ENCODE data around the gene LCN10. TPM values are rescaled to one million over a fixed set of nuclear protein-coding genes. Genes with fewer than 3 reads are reported as not detected.
"Not testable (repeated sequence)": the region's sequence is repeated elsewhere in the genome, so short reads cannot be mapped to it uniquely, and the experiment has no call there.

The LCN10 gene
- 10.6 TPM for total RNA-seq
- long read RNA-seq, partial matches to known transcripts: 0 of 1 reads
- long read RNA-seq, other reads (novel, unspliced or antisense): 0 of 1 reads

DNA sequence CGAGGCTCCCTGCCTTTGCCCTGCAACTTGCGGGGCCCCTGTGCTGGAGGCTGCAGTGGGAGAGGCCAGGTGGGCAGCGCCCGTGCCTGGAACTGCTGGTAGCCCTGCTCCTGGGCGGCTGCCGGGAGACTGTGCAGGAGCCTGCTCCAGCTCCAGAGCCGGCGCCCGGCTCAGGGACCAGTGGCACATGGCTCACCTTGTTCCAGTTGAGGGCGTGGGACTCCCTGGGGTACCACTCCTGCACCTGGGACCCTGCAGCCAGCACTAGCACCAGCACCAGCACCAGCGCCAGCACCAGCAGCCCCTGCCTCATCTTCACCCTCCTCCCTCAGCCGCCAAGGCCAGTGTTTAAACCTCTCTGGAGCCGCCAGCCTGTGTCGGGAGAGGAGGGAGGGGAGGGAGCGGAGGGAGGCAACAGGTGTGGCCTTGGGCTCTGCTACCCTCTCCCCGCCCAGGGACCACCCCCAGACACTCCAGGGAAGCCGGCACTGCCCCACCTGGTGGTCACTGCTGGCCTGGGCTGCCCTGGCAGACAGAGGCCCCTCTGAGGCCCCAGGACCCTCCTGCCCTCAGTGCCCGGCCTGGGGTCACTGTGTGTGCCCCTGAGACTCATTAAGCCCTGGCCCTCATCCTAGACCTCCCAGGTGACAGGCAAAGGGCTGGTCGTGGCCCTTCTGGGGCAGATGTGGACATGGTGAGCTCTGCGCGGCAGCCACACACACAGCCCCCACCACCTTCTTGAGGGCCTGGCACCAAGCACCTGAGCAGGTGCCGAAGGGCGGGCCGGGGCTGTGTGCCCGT is at the start of gene LCN10:
LCN10 (minus strand) TSS at position 350 of the 801 bp plus-strand sequence; CDS start at position 313, 37 bp downstream.
- intact Hi-C loops (cut with micrococcal nuclease): no loop called here
- ATAC-seq: no peak
- DNase-seq: no peak

DNA sequence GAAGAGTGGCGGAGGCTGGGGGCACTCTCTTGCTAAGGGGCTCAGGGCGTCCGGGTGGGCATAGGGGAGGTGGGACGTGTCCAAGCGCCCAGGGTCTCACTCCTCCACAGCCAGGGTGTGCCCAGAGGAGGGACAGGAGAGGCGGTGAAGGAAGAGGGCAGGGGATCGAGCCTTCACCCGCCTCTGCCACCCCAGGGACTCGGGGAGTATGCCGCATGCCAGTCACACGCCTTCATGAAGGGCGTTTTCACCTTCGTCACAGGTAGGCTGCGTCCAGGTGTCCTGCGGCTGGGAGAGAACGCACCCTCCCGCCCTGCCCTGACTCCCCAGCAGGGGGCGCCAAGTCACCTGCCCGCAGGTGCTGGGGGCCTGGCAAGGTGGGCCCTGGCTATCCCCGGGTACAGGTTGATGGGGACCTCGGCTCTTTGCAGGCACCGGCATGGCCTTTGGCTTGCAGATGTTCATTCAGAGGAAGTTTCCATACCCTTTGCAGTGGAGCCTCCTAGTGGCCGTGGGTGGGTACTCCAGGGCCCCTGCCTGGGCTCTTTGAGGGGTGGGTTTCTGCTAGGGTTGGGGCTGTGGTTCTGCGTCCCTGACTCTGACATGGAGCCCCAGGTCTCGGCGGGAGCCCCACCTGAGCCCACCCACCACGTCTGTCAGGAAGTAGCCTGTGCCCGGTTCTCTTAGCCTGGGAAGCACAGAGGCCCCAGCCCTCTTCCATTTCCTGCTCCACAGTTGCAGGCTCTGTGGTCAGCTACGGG is 49.0 kb upstream of the LCN10 start:
- intact Hi-C loops (cut with micrococcal nuclease): no loop called here
- DNase-seq (peak; percentile 69), ATAC-seq (peak; percentile 4)

DNA sequence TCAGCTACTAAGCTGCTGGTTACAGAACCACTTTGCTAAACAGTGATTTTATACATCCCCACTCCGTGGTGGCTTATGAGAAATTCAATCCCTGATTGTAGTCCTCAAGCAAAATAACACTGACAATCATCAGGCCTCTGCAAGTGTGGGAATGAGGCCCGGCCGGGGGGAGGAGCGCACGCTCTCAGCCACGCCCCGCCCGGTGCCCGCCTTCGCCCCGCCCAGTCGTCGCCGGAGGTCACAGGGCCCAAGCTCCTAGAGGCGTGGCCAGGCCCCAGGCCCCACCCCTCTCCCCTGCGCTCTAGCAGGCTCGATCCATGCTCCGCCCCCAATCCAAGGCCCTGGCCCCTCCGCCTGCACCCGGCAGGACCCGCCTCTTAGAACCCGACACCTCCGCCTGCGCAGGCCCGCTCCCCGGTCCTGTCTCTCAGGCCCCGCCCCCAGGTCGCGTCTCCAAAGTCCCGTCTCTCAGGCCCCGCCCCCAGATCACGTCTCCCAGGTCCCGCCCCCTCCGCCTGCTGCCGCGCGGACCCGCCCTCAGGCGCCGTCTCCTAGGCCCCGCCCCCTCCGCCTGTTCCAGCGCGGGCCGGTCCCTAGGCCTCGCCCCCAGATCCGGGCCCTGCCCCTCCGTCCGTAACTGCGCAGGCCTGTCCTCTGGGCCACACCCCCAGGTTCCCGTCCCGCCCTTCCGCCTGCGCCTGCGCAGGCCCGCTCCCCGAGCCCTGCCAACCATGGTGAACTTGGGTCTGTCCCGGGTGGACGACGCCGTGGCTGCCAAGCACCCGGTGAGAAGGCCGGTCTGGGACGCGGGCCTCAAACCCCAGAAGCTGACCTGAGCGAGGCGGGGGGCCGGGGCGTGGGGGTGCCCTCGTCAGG is 48.1 kb upstream of the LCN10 start, which contains the start of gene TMEM141:
TMEM141 (plus strand) TSS at position 705 of the 876 bp plus-strand sequence; CDS start at position 732, 27 bp downstream.
- intact Hi-C loops (cut with micrococcal nuclease): no loop called here
- ATAC-seq: peak; percentile 93
- DNase-seq: peak; percentile 100

DNA sequence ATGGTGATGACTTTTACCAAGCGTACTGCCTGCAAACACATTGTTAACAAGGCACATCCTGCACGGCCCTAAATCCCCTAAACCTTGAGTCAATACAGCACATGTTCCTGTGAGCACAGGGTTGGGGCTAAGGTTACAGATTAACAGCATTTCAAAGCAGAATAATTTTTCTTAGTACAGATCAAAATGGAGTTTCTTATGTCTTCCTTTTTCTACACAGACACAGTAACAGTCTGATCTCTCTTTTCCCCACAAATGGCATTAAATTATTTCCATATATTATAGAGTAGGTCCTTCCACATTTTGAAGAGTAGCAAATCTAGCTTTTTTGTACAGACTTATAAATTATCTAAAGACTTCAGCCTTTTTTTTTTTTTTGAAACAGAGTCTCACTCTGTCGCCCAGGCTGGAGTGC is 46.8 kb upstream of the LCN10 start:
- DNase-seq: no peak
- no peak for ATAC-seq
- intact Hi-C loops (cut with micrococcal nuclease): no loop called here

DNA sequence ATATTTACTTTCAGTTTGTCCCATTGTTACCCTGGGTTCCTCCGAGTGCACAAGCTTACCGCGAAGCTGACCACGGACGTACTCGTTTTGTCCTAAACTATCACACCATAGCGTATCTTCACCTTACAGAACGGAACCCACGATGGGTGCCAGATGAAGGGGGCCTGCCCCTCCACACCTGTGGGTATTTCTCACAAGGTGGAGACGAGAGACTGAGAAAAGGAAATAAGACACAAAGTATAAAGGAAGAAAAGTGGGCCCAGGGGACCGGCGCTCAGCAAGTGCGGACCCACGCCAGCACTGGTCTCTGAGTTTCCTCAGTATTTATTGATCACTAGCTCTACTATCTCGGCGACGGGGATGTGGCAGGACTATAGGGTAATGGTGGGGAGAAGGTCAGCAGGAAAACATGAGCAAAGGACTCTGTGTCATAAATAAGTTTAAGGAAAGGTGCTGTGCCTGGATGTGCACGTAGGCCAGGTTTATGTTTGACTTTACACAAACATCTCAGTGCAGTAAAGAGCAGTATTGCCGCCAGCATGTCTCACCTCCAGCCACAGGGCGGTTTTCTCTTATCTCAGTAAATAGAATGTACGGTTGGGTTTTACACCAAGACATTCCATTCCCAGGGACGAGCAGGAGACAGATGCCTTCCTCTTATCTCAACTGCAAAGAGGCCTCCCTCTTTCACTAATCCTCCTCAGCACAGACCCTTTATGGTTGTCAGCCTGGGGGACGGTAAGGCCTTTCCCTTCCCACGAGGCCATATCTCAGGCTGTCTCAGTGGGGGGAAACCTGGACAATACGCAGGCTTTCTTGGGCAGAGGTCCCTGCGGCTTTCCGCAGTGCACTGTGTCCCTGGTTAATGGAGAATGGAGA is 46.1 kb upstream of the LCN10 start:
- ATAC-seq; intact Hi-C loops (cut with micrococcal nuclease); DNase-seq: not testable (repeated sequence)

DNA sequence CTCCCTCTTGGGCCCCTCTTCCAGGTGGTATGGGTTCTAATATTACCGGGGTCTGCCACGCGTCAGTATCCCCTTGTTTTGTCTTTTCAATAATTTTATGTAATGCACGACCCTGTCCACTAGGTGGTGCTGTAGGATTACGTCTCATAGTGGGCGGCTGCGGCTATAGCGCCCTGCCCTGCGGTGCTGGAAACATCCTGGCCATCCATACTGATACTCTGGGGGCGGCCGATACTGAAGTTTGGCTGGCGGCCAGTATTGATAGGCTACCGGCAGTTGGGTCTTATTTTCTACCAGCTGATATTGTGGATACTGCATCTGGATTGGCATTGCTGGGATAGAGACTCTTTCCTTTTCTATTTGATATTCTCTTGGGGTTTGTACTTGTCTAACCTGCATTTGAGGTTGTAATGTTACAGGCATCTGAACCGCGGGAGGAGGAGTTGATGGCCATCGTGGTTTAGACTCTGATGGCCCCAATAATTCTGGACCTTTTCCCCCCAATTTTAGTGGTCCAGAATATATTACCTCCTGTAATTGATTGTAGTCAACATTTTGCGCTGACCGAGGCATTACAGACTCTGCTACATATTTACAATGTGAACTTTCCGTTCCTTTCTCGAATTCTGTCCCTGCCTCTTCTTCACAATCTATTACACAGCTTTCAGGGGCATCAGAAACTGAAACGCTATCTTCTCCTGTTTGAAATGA is 45.1 kb upstream of the LCN10 start:
- intact Hi-C loops (cut with micrococcal nuclease): no loop called here
- no peak for ATAC-seq
- DNase-seq: peak; percentile 74

DNA sequence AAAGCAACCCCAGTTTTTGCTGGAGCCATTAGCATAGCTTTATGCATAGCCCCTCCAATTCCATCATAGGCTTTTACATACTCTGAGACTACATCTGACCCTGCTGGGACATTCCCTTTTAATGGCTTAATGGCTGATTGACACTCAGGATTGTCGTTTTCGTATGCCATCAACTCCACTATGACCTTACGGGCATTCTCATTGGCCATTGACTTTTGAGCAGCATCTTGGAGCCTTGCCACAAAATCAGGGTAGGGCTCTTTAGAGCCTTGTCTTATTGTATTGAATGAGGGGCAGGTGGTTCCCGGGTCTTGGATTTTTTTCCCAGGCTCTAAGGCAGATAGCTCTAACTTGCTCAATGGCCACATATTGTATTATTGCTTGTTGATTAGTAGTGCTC is 44.2 kb upstream of the LCN10 start:
- ATAC-seq: not testable (repeated sequence)

DNA sequence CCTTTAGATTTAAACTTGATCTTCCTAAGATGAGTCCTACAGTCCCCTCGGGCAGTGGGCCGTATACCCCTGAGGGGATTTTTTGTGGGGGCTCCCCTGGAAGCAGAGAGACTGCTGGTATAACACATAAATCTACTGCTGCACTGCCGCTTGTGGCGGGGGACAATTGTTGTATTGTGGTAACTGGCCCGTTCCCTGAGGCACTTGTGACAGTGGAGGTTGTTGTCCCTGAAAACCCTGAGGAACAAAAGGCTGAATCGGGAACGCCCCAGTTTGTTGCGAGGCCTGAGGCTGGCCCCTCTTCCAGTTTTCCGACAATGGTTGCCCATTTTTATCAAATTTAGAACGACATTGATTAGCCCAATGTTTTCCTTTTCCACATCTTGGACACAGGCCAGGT is 43.7 kb upstream of the LCN10 start:
- ATAC-seq (no peak), DNase-seq (no peak)
- intact Hi-C loops (cut with micrococcal nuclease): no loop called here

More for the DNA sequence above, 44.2 kb upstream of the LCN10 start:
- DNase-seq; intact Hi-C loops (cut with micrococcal nuclease): not testable (repeated sequence)

DNA sequence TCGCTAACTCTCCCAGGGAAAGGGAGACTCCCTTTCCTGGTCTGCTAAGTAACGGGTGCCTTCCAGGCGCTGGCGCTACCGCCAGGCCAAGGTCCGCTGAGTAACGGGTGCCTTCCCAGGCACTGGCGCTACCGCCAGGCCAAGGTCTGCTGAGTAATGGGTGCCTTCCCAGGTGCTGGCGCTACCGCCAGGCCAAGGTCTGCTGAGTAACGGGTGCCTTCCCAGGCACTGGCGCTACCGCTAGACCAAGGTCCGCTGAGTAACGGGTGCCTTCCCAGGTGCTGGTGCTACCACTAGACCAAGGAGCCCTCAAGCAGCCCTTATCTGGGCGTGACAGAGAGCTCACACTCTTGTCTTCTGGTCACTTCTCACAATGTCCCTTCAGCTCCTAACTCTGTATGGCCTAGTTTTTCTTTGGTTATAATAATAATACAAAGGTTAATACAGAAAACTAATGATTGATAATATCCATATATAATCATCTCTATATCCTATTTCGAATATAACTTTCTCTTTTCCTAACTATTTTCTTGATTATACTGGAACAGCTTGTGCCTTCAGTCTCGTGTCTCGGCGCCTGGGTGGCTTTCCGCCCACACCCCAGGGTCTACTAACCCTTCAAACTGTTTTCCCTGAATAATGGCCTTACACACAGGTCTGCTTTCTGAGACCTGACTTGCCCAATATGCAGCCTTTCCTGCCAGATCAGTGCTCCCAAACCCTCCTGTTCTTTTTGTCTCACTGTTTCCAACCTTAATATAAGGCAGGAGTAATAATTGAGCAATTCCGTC is 43.0 kb upstream of the LCN10 start:
- DNase-seq; ATAC-seq; intact Hi-C loops (cut with micrococcal nuclease): not testable (repeated sequence)

DNA sequence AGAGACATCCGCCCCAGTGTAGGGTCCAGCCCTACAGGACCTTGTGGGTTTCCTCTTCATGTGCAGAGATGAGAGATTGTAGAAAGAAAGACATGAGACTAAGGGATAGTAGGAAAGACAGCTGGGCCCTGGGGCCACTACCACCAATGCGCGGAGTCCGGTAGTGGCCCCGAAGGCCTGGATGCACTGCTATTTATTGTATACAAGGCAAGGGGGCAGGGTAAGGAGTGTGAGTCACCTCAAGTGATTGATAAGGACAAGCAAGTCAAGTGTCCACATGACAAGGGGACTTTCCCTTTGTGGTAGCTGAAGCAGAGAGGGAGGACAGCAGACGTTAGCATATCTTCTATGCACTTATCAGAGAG is 42.2 kb upstream of the LCN10 start:
- DNase-seq (no peak), ATAC-seq (no peak)
- intact Hi-C loops (cut with micrococcal nuclease): no loop called here

DNA sequence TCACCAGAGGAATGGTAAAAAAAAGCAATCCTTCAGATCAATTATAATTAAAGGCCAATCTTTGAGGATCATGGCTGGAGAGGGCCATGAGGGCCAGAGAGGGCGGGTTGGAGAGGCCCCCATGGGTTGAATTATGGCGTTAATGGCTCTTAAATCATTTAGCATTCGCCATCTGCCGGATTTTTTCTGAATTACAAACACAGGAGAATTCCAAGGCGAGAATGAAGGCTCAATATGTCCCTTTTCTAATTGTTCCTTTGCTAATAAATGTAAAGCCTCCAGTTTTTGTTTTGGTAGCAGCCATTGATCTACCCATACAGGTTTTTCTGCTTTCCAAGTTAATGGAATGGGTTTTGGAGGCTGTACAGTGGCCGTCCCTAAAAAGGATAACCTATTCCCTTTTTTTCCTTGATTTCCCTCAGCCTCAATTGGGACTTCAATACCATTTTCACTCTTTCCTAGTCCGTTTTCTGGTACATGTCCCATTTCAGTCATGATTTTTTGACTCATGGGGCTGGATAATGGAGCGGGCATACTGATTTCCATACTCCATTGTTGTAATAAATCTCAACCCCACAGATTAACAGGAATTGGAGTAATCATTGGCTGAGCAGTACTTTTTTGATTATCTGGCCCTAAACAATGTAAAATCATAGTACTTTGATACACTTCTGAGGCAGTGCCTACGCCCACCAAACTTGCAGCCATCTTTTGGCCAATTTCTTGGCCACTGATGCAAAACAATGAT is 41.7 kb upstream of the LCN10 start:
- DNase-seq: no peak
- ATAC-seq: no peak

DNA sequence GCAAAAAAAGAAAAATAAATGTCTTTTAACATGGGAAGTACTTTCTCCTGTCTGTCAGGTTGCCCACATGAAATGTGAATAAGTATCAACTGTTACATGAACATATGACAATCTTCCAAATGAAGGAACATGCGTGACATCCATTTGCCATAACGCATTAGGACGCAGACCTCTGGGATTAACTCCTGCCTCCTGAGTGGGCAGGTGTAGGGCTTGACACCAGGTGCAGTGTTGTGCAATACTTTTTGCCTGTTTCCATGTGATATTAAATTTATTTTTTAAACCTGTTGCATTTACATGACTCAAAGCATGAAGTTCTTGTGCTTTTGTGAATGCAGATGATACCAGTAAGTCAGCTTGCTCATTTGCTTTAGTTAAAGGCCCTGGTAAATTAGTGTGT is 39.7 kb upstream of the LCN10 start:
- no peak for ATAC-seq
- DNase-seq: no peak
- intact Hi-C loops (cut with micrococcal nuclease): no loop called here

More for the DNA sequence above, 41.7 kb upstream of the LCN10 start:
- intact Hi-C loops (cut with micrococcal nuclease): no loop called here

DNA sequence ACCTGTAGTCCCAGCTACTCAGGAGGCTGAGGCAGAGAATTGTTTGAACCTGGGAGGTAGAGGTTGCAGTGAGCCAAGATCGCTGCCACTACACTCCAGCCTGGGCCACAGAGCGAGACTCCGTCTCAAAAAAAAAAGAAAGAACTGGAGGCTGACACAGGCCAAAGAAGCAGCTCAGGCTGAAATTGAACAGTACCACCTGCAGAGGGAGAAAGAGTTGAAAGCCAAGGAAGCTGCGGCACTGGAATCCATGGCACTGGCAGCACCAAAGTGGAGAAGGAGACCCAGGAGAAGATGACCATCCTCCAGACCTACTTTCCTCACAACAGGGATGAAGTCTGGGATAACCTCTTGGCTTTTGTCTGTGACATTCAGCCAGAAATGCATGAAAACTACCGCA is 37.1 kb upstream of the LCN10 start:
- ATAC-seq: no peak
- intact Hi-C loops (cut with micrococcal nuclease): no loop called here
- no peak for DNase-seq

DNA sequence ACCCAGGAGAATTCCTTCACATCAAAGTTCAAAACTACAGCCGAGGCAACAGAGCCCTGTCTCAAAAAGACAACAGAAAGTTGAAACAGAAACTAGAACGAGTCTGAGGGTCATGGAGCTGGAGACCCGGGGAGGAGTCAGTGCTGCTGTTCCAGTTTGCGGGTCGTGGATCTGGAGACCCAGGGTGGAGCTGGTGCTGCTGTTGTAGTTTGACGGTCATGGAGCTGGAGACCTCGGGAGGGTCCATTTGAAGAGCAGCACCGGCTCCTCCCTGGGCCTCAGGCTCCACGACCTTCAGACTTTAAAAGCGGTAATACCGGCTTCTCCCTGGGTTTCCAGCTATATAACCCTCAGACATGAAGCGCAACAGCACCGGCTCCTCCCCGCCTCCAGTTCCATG is 34.6 kb upstream of the LCN10 start:
- intact Hi-C loops (cut with micrococcal nuclease): no loop called here
- ATAC-seq: no peak
- no peak for DNase-seq

DNA sequence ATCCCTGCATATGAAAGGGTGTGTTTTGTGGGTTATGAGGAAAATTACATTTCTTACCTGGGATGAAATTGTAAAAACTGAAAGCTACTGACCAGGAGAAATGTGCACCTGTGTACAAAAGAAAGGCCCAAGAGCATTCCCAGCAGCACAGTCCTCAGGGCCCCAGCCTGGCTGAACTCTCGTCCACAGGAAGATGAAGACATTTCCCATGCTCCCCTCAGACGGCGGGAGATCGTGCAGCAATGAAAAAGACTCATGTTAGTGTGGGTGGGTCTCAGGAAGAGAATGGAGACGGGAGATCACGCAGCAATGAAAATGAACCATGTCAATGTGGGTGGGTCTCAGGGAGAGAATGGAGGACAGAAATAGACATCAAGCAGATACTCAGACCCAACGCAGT is 34.2 kb upstream of the LCN10 start:
- no peak for ATAC-seq
- intact Hi-C loops (cut with micrococcal nuclease): no loop called here
- no peak for DNase-seq

DNA sequence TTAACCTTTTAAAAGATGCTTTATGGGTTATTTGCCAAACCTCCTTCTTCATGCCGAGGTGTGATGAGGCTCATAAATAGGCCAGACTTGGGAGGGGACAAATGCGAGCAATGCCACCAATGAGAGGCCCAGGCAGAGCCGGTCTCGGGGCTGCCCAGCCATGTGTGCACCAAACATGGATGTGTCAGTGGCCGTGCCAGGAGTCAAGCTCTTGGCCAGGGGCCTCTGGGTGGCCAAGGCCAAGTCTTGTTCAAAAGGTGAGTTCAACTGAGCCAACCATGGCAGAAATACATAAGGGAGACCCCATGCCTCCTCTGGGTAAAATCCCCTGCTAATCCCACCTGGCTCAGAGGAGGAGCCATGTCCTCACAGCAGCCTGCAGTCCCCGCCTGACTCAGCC is 32.5 kb upstream of the LCN10 start:
- intact Hi-C loops (cut with micrococcal nuclease): no loop called here
- ATAC-seq: no peak
- no peak for DNase-seq

Data from left ventricle myocardium superior (tissue), 1 donor.